Measurements from ENCODE around the gene TCP1.
"Not testable (repeated sequence)": the region's sequence is repeated elsewhere in the genome, so short reads cannot be mapped to it uniquely, and the experiment has no call there.

The TCP1 gene

DNA sequence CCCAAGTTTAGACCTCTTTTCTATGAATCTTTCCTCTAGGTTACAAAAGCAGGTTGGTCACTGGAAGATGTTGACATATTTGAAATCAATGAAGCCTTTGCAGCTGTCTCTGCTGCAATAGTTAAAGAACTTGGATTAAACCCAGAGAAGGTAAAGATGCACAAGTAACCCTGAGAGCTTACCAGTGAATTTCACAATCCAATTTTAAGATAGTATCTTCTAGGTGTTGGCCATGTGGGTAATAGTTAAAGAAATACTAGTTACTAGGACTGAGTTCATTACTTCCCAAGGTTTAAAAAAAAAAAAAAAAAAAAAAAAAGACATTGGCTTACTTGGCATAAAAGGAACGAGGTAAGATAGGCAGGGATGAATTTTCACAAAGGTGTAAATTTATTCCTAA, 11.3 kb downstream of the TCP1 start:
- in situ Hi-C loops (cut with HindIII; ENCODE audit: low sequenced_read_pairs): no loop called here

GRCh38 chr6:159777240-159777904, 12.0 kb downstream of the TCP1 start:
- in situ Hi-C loops (cut with HindIII; ENCODE audit: low sequenced_read_pairs): no loop called here

- in situ Hi-C loops (cut with HindIII; ENCODE audit: low sequenced_read_pairs): no loop called here
These were observed 17.2 kb downstream of the TCP1 start for GRCh38 chr6:159772196-159772595.

GRCh38 chr6:159769470-159769869, 19.9 kb downstream of the TCP1 start:
- in situ Hi-C loops (cut with HindIII; ENCODE audit: low sequenced_read_pairs): no loop called here

- in situ Hi-C loops (cut with HindIII; ENCODE audit: low sequenced_read_pairs): no loop called here
These were observed 22.5 kb downstream of the TCP1 start for GRCh38 chr6:159766906-159767305.

DNA sequence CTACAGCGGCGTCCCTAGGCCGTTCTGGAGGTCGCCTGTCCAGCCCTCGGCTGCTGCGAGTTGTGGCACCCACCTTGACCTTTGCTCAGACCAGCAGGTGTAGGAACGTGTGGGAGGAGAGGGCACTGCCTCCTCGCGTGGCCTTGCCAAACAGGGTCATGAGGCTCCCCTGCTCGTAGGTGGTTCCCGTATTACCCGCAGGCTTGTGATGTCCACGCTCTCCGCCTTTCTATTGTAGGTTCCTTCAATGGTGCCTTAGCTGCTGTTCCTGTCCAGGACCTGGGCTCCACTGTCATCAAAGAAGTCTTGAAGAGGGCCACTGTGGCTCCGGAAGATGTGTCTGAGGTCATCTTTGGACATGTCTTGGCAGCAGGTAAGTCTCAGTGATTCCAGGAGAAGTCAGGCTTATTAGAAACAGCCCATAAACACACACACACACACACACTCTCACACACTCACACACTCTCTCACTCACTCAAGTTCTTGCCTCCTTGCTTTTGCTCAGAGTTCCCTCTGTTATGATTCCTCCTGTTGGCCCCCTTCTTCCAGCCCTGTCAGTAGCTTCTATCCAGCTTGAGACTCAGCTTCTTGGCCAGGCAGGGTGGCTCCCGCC, 26.6 kb downstream of the TCP1 start:
- in situ Hi-C loops (cut with HindIII; ENCODE audit: low sequenced_read_pairs): no loop called here

- in situ Hi-C loops (cut with HindIII; ENCODE audit: low sequenced_read_pairs): no loop called here
These were observed 27.3 kb downstream of the TCP1 start, which contains the start of gene ACAT2 for GRCh38 chr6:159761873-159762680. TSS of gene ACAT2 (plus strand) at chr6:159762045. CDS start at chr6:159762088, 43 bp downstream.

- in situ Hi-C loops (cut with HindIII; ENCODE audit: low sequenced_read_pairs): no loop called here
These were observed 28.1 kb downstream of the TCP1 start for GRCh38 chr6:159761129-159761872.

GRCh38 chr6:159760602-159761057, 28.8 kb downstream of the TCP1 start:
- in situ Hi-C loops (cut with HindIII; ENCODE audit: low sequenced_read_pairs): no loop called here

GRCh38 chr6:159759645-159760044, 29.8 kb downstream of the TCP1 start:
- in situ Hi-C loops (cut with HindIII; ENCODE audit: low sequenced_read_pairs): no loop called here

- in situ Hi-C loops (cut with HindIII; ENCODE audit: low sequenced_read_pairs): no loop called here
These were observed 31.1 kb downstream of the TCP1 start for GRCh38 chr6:159758031-159759001.

GRCh38 chr6:159756508-159756907, 32.9 kb downstream of the TCP1 start:
- in situ Hi-C loops (cut with HindIII; ENCODE audit: low sequenced_read_pairs): no loop called here

GRCh38 chr6:159754959-159755914, 34.2 kb downstream of the TCP1 start:
- in situ Hi-C loops (cut with HindIII; ENCODE audit: low sequenced_read_pairs): no loop called here

- in situ Hi-C loops (cut with HindIII; ENCODE audit: low sequenced_read_pairs): no loop called here
These were observed 35.0 kb downstream of the TCP1 start for GRCh38 chr6:159754401-159754800.

DNA sequence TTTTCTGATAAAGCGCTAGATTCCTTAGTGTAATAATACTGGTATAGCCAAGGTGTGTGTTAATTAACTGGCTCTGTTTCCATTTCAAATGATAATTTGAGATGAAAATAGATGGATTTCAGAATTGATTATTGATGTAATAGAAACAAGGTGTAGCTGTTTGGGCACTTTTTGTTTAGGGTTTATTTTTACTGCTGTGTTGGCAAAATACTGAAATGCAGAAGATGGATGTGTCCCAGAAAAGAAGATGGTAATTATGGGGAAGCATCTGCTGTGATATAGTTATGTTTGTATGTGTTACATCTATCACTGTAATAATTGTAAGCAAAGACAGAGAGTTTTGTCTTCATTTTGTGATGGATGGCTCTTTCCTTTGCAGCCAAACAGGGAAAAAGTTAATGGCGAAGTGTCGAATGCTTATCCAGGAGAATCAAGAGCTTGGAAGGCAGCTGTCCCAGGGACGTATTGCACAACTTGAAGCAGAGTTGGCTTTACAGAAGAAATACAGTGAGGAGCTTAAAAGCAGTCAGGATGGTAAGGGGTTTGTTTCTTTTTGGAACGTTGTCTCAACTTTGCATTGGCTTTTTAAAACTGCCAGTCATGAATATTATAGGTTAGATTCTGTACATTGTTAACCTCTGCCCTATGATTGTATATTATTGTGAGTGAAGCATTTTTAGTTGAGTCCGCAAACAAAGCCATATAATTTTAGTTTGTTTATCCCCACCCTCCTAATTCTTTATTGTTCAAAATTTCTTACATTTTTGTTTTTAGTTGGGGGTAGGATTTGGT, 36.1 kb downstream of the TCP1 start:
- in situ Hi-C loops (cut with HindIII; ENCODE audit: low sequenced_read_pairs): no loop called here

DNA sequence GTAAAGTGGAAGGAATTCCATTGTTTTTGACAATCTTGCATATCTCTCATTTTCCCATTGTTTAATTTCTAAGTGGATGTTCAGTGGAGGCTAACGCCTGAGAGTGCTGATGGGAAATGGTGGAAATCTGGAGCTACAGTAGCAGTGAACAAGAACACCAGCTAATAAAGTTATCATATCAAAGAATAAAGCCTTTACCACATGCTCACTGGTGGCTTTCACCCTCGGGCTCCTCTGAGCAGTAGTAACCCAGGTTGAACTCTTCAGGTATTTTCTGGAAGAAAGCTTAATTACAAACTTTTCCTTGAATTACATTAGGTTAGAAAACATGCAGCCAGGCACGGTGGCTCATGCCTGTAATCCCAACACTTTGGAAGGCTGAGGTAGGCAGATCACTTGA, 38.0 kb downstream of the TCP1 start:
- in situ Hi-C loops (cut with HindIII; ENCODE audit: low sequenced_read_pairs): no loop called here

DNA sequence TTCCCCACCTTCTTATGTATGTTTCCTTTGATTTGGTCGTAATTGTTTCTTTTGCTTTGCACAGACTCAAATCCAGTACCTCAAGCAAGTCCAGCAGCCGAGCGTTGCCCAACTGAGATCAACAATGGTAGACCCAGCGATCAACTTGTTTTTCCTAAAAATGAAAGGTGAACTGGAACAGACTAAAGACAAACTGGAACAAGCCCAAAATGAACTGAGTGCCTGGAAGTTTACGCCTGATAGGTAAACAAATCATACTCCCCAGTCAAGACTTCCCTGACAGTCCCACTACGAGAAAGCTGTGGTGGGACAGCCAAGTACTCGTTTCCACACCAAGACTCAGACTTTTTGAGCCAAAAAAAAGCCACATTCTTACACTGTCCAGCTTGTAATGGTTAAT, 41.3 kb downstream of the TCP1 start:
- in situ Hi-C loops (cut with HindIII; ENCODE audit: low sequenced_read_pairs): not testable (repeated sequence)

DNA sequence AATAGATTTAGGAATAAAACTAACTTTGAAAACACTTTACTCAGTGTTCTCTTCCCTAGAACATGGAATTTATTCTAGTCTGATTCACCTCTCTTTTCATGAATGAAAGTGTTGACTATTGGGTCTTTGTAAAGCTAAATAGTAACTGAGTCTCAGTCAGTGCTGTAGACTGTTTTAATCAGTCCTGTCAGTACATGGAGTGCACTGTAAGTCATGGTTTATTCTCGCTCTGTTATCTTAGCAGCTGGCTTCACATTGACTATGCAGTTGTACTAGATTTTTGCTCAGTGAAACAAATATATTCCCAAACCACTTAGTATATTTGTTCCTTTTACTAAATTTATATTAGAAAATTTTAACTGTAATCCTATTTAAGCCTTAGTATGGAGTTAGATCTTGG, 42.6 kb downstream of the TCP1 start:
- in situ Hi-C loops (cut with HindIII; ENCODE audit: low sequenced_read_pairs): no loop called here
